Adrenal gland (tissue), 12 donors: ENCODE data around the gene GPR52. TPM values are rescaled to one million over a fixed set of nuclear protein-coding genes. Genes with fewer than 3 reads are reported as not detected.

ENCODE experiments used
- DNase-seq, 7 donors: peaks; one replicate each; pipeline ENCODE4 v3.0.0-alpha.2; 2019 to 2020
- H3K27ac ChIP-seq, 5 donors: fragments of 200-600 bp; sonication (generic) in 4 of 5; 1 replicate in 3 of 5; 2 replicates in 2 of 5; pipeline versions ENCODE4 v1.5.1 to v1.8.0; 2016 to 2020; ENCODE audit warnings: mild to moderate bottlenecking in 1 of 5
- H3K27me3 ChIP-seq: fragments of 200-600 bp; 2 replicates; pipeline ENCODE4 v1.8.0; 2021
- H3K36me3 ChIP-seq, 2 donors: fragments of 200-600 bp; replicated peaks in 1 of 2; 1 replicate in 1 of 2; 2 replicates in 1 of 2; pipeline versions ENCODE4 v1.5.1 to v1.8.0; 2018 to 2022
- H3K4me1 ChIP-seq, 2 donors: fragments of 200-600 bp; replicated peaks in 1 of 2; 1 replicate in 1 of 2; 2 replicates in 1 of 2; pipeline versions ENCODE4 v1.5.1 to v1.8.0; 2018 to 2021
- H3K4me3 ChIP-seq, 4 donors: fragments of 200-600 bp; sonication (generic) in 3 of 4; one replicate each; pipeline ENCODE4 v1.5.1; 2016 to 2018
- H3K9me3 ChIP-seq, 3 donors: fragments of 200-600 bp; sonication (generic) in 1 of 3; replicated peaks in 1 of 3; 1 replicate in 2 of 3; 2 replicates in 1 of 3; pipeline versions ENCODE4 v1.5.1 to v1.8.0; 2016 to 2021
- POLR2A ChIP-seq, 2 donors: fragments of 450-650 bp; IDR thresholded peaks; one replicate each; pipeline ENCODE4 v1.6.1; 2017; ENCODE audit warnings: antibody characterized with exemption in 2 of 2, mild to moderate bottlenecking in 2 of 2, moderate library complexity in 1 of 2
- WGBS, 4 donors: extraction: QIAGEN DNeasy Blood & Tissue Kit in 2 of 4; methylation state at CpG; one replicate each; pipeline versions ENCODE4 v1.1.5 to v1.1.7; 2013 to 2017; 5-methylcytosine and 5-hydroxymethylcytosine counted together
- intact Hi-C, 2 donors: fragments of 100-400 bp; cut with DNase I; formaldehyde crosslinking; loops; one replicate each; pipeline versions ENCODE4 v1.14.1 to v1.15.0; 2022 to 2023
- polyA plus RNA-seq, 3 donors: library from polyadenylated mRNA; stranded (reverse); fragments of 200-250 nt in 2 of 3; fragments of 350-450 nt in 1 of 3; fragmentation: Illumina TruSeq in 1 of 3; extraction: RNeasy Lipid Tissue Mini Kit (QIAGEN cat#74804) in 1 of 3; gene quantifications; one replicate each; pipeline ENCODE4 v1.2.3, GENCODE V29; 2013 to 2014
- total RNA-seq, 9 donors: library from RNA; depleted of rRNA in 4 of 9; stranded (reverse); fragments of >200 nt in 4 of 9; fragments of 120-200 nt in 1 of 9; fragmentation: NEBNext Ultra II Directional in 1 of 9; extraction: Animal tissue kit (Norgen Biotek cat#: 25700) in 1 of 9; gene quantifications; one replicate each; pipeline versions ENCODE4 v1.1.0 to v1.2.4, GENCODE V29; 2013 to 2023
- TF ChIP-seq, protein P1 (sequence below), 6 experiments: fragments of 450-650 bp in 4 of 6; fragments of 200-600 bp in 2 of 6; sonication (generic) in 1 of 6; IDR thresholded peaks; 1 replicate in 5 of 6; 2 replicates in 1 of 6; pipeline versions ENCODE4 v1.5.1 to v1.8.0; 2016 to 2021; ENCODE audit warnings: antibody characterized with exemption in 6 of 6, mild to moderate bottlenecking in 2 of 6, moderate library complexity in 1 of 6
- donor health status: healthy with polysubstance abuse.
- donor health status: Bipolar disorder and iron deficiency.
- donor health status: DM: yes; HTN: yes; CAD: no.
- donor health status: DM: no; HTN: no; CAD: no.
- donor health status: DM: no; HTN: no; CAD: no.
- donor health status: DM: yes; HTN: yes; CAD: no.

GPR52 gene
- total and polyA plus RNA-seq, 12 donors = 0.24 to 2.8 (median 0.79) TPM; not detected in 4

GRCh38 chr1:174491606-174492005, 43.8 kb downstream of the GPR52 start:
- no peak for DNase-seq
- TF ChIP-seq POLR2A (IDR thresholded peaks at IDR 0.05) = no peak
- TF ChIP-seq, protein P1, sequence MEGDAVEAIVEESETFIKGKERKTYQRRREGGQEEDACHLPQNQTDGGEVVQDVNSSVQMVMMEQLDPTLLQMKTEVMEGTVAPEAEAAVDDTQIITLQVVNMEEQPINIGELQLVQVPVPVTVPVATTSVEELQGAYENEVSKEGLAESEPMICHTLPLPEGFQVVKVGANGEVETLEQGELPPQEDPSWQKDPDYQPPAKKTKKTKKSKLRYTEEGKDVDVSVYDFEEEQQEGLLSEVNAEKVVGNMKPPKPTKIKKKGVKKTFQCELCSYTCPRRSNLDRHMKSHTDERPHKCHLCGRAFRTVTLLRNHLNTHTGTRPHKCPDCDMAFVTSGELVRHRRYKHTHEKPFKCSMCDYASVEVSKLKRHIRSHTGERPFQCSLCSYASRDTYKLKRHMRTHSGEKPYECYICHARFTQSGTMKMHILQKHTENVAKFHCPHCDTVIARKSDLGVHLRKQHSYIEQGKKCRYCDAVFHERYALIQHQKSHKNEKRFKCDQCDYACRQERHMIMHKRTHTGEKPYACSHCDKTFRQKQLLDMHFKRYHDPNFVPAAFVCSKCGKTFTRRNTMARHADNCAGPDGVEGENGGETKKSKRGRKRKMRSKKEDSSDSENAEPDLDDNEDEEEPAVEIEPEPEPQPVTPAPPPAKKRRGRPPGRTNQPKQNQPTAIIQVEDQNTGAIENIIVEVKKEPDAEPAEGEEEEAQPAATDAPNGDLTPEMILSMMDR (IDR thresholded peaks at IDR 0.05) = no peak
- Histone ChIP-seq H3K27ac (no peak overlapping the region), H3K36me3 (no peaks in the 10 kb centered on the region), H3K9me3 (no peaks in the 10 kb centered on the region), H3K4me1 (no peaks in the 10 kb centered on the region), H3K4me3 (no peak overlapping the region), H3K27me3 (no peaks in the 10 kb centered on the region)
- intact Hi-C loops = no loop called here
- WGBS, 4 donors = 95 to 100% (median 97%) methylated on average over 1 to 2 of the region's 2 CpGs

DNA sequence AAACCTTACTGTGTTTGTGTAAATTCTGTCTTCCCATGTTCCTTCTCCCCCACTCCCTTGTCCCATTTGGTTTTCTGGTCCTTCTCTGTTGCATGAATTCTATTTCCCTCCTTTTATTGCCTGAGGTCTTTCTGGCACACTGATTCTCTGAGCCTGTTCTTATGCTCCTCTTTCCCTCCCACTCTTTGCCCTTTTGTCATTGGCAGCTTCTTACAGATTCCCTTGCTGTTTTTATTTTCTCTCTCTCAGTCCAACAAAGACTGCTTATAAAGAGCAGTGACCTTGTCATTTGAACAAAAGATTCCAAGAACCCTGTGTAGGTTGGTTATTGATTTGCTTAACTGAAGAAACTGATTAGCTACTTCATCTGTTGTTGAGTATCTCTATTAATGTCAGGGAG, 49.7 kb downstream of the GPR52 start:
- Histone ChIP-seq H3K4me1 (peaks cover 0 to 9% of the 10 kb centered on the region in 2 donors), H3K27ac (no peak overlapping the region), H3K27me3 (no peaks in the 10 kb centered on the region), H3K9me3 (no peaks in the 10 kb centered on the region), H3K4me3 (no peak overlapping the region), H3K36me3 (no peaks in the 10 kb centered on the region)
- no peak for TF ChIP-seq POLR2A (IDR thresholded peaks at IDR 0.05)
- TF ChIP-seq, protein P1 (IDR thresholded peaks at IDR 0.05) = no peak
- intact Hi-C loops = no loop called here
- no peak for DNase-seq
